H9 (cell line): ENCODE measurements around the gene RNF212. TPM values are rescaled to one million over a fixed set of nuclear protein-coding genes. Genes with fewer than 3 reads are reported as not detected.

ENCODE experiments used
- DNase-seq: peaks from one replicate; pipeline ENCODE4 v3.0.0-alpha.2; 2017
- H2AFZ ChIP-seq: one replicate; pipeline ENCODE4 v1.6.1; 2013; ENCODE audit warnings: mild to moderate bottlenecking, low read length, control low read depth, moderate library complexity
- H2AK5ac ChIP-seq: 2 replicates; pipeline ENCODE4 v1.6.1; 2013; ENCODE audit warnings: low read length, control low read depth, mixed read lengths; ENCODE audit not compliant: insufficient read length
- H2BK120ac ChIP-seq: one replicate; pipeline ENCODE4 v1.6.1; 2013; ENCODE audit warnings: low read depth, mild to moderate bottlenecking, low read length, control low read depth, inconsistent platforms; ENCODE audit not compliant: poor library complexity, severe bottlenecking
- H2BK12ac ChIP-seq: 2 replicates; pipeline ENCODE4 v1.6.1; 2013; ENCODE audit warnings: low read length, control low read depth, mixed read lengths, low read depth; ENCODE audit not compliant: insufficient read length
- H2BK15ac ChIP-seq: 2 replicates; pipeline ENCODE4 v1.6.1; 2013; ENCODE audit warnings: low read depth, low read length, control low read depth
- H2BK20ac ChIP-seq: one replicate; pipeline ENCODE4 v1.6.1; 2013; ENCODE audit warnings: low read depth, mild to moderate bottlenecking, low read length, control low read depth, inconsistent platforms; ENCODE audit not compliant: poor library complexity, severe bottlenecking
- H2BK5ac ChIP-seq: 2 replicates; pipeline ENCODE4 v1.6.1; 2013; ENCODE audit warnings: low read length, control low read depth, mixed read lengths; ENCODE audit not compliant: insufficient read length
- H3K14ac ChIP-seq: 2 replicates; pipeline ENCODE4 v1.6.1; 2013; ENCODE audit warnings: low read length, control low read depth; ENCODE audit not compliant: insufficient read depth
- H3K18ac ChIP-seq: 2 replicates; pipeline ENCODE4 v1.6.1; 2013; ENCODE audit warnings: low read depth, mild to moderate bottlenecking, mixed read lengths, low read length, control low read depth; ENCODE audit not compliant: insufficient read length
- H3K23ac ChIP-seq: 2 replicates; pipeline ENCODE4 v1.6.1; 2013; ENCODE audit warnings: low read length, control low read depth, mixed read lengths, low read depth; ENCODE audit not compliant: insufficient read length
- H3K23me2 ChIP-seq: 2 replicates; pipeline ENCODE4 v1.6.1; 2013; ENCODE audit warnings: low read depth, mild to moderate bottlenecking, mixed read lengths, low read length, control low read depth; ENCODE audit not compliant: insufficient read length, poor library complexity, severe bottlenecking
- H3K27ac ChIP-seq: 2 replicates; pipeline ENCODE4 v1.5.1; 2013; ENCODE audit warnings: low read length, control low read depth, mixed read lengths, low read depth; ENCODE audit not compliant: insufficient read length
- H3K27me3 ChIP-seq: 2 replicates; pipeline ENCODE4 v1.6.1; 2013; ENCODE audit warnings: low read length, control low read depth, inconsistent platforms; ENCODE audit not compliant: insufficient read depth
- H3K4ac ChIP-seq: 2 replicates; pipeline ENCODE4 v1.6.1; 2013; ENCODE audit warnings: low read depth, mild to moderate bottlenecking, control low read depth, inconsistent platforms, low read length, moderate library complexity
- H3K4me1 ChIP-seq: 2 replicates; pipeline ENCODE4 v1.6.1; 2013; ENCODE audit warnings: low read length, control low read depth, inconsistent platforms; ENCODE audit not compliant: insufficient read depth
- H3K4me2 ChIP-seq: 2 replicates; pipeline ENCODE4 v1.6.1; 2013; ENCODE audit warnings: low read length, control low read depth, mixed read lengths; ENCODE audit not compliant: insufficient read length, insufficient read depth
- H3K56ac ChIP-seq: 2 replicates; pipeline ENCODE4 v1.6.1; 2013; ENCODE audit warnings: low read depth, mild to moderate bottlenecking, mixed read lengths, low read length, control low read depth; ENCODE audit not compliant: insufficient read length
- H3K79me1 ChIP-seq: 2 replicates; pipeline ENCODE4 v1.6.1; 2013; ENCODE audit warnings: low read depth, mild to moderate bottlenecking, moderate library complexity, low read length, control low read depth, inconsistent platforms; ENCODE audit not compliant: insufficient read depth, poor library complexity, severe bottlenecking
- H3K79me2 ChIP-seq: 2 replicates; pipeline ENCODE4 v1.6.1; 2013; ENCODE audit warnings: low read length, control low read depth, inconsistent platforms; ENCODE audit not compliant: insufficient read depth
- H3K9ac ChIP-seq: 2 replicates; pipeline ENCODE4 v1.6.1; 2013; ENCODE audit warnings: low read length, control low read depth, mixed read lengths; ENCODE audit not compliant: insufficient read length; ENCODE audit errors: extremely low read depth
- H3K9me3 ChIP-seq: one replicate; pipeline ENCODE4 v1.6.1; 2013; ENCODE audit warnings: low read depth, low read length, inconsistent platforms; ENCODE audit not compliant: control insufficient read depth
- H3T11ph ChIP-seq: one replicate; pipeline ENCODE4 v1.6.1; 2013; ENCODE audit warnings: mild to moderate bottlenecking, low read length, control low read depth, inconsistent platforms
- H4K20me1 ChIP-seq: one replicate; pipeline ENCODE4 v1.6.1; 2013; ENCODE audit not compliant: control insufficient read depth, insufficient read length, insufficient read depth
- H4K5ac ChIP-seq: 2 replicates; pipeline ENCODE4 v1.6.1; 2013; ENCODE audit warnings: low read depth, mild to moderate bottlenecking, mixed read lengths, low read length, control low read depth; ENCODE audit not compliant: insufficient read length
- H4K8ac ChIP-seq: replicated peaks from 2 replicates; pipeline ENCODE4 v1.6.1; 2013; ENCODE audit warnings: low read length, control low read depth, mixed read lengths, low read depth; ENCODE audit not compliant: insufficient read length
- H4K91ac ChIP-seq: 2 replicates; pipeline ENCODE4 v1.6.1; 2013; ENCODE audit warnings: low read depth, mild to moderate bottlenecking, moderate library complexity, mixed read lengths, low read length, control low read depth; ENCODE audit not compliant: insufficient read length
- H3K27ac Mint-ChIP-seq, 3 experiments: 2 replicates in 2 of 3; 3 replicates in 1 of 3; pipeline ENCODE4 v1.8.0; 2020 to 2021; ENCODE audit warnings: mixed read lengths in 3 of 3, mild to moderate bottlenecking in 1 of 3, moderate library complexity in 1 of 3
- H3K27me3 Mint-ChIP-seq: 2 replicates; pipeline ENCODE4 v1.8.0; 2021; ENCODE audit warnings: low read depth, mild to moderate bottlenecking, moderate library complexity, mixed read lengths
- H3K36me3 Mint-ChIP-seq, 3 experiments: 2 replicates in 2 of 3; 3 replicates in 1 of 3; pipeline ENCODE4 v1.8.0; 2020 to 2021; ENCODE audit warnings: low read depth in 3 of 3, mixed read lengths in 3 of 3; ENCODE audit not compliant: insufficient read depth in 1 of 3
- H3K4me1 Mint-ChIP-seq, 2 experiments: 2 replicates each; pipeline ENCODE4 v1.8.0; 2020; ENCODE audit warnings: mixed read lengths in 2 of 2
- H3K4me3 Mint-ChIP-seq, 2 experiments: 2 replicates in 1 of 2; 3 replicates in 1 of 2; pipeline ENCODE4 v1.8.0; 2020 to 2021; ENCODE audit warnings: mild to moderate bottlenecking in 2 of 2, mixed read lengths in 2 of 2, moderate library complexity in 1 of 2
- H3K9me3 Mint-ChIP-seq, 2 experiments: 2 replicates in 1 of 2; 3 replicates in 1 of 2; pipeline ENCODE4 v1.8.0; 2020; ENCODE audit warnings: mild to moderate bottlenecking in 2 of 2, mixed read lengths in 2 of 2, moderate library complexity in 1 of 2
- WGBS: extraction: QIAGEN DNeasy Blood & Tissue Kit; methylation state at CpG from one replicate; pipeline ENCODE4 v1.1.7; 2013; ENCODE audit warnings: missing lambda C conversion rate, low lambda C conversion rate, mixed read lengths; ENCODE audit not compliant: insufficient read length; ENCODE audit errors: extremely low coverage; 5-methylcytosine and 5-hydroxymethylcytosine counted together
- total RNA-seq: library from RNA; stranded (reverse); gene quantifications from 2 replicates; pipeline ENCODE4 v1.2.1, GENCODE V29; 2021
- TF ChIP-seq, protein P1 (sequence below): fragments of 200-600 bp; sonication (generic); conservative IDR thresholded peaks from 3 replicates; pipeline ENCODE4 v1.8.0; 2021; ENCODE audit warnings: antibody characterized with exemption, mild to moderate bottlenecking

The RNF212 gene
- total RNA-seq, 1 experiment from 2014 or later: 3.0 TPM

DNA sequence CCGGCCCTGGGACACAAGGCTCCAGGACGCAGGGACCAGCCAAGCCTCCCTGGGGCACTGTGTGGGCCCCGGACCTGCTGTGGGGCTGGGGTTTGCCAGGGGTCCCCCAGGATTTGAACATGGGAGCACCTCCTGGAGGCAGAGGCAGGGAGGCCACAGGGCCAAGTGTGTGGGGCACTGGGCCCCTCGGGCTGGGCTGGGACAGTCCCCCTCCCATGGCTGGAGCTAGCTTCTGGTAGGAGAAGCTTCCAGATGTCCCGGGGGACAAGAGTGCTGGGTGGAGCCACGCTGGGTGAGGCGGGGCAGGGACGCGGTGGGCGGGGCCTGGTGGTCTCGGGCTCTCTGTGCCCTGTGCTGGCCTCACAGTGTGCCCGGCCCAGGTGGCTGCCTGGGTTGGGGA lies 83.3 kb downstream of the RNF212 start:
- Histone ChIP-seq H2BK20ac (no peak overlapping the region), H4K5ac (no peak overlapping the region), H4K91ac (no peak overlapping the region), H2BK120ac (no peak overlapping the region), H3K14ac (no peak overlapping the region), H4K8ac (no peak overlapping the region), H3K18ac (no peak overlapping the region), H3K27me3 (no peaks in the 10 kb centered on the region), H4K20me1 (no peaks in the 10 kb centered on the region), H3K4me1 (no peaks in the 10 kb centered on the region; the same call in 1 of the 2 replicates), H3K4me2 (no peak overlapping the region), H3K4ac (no peak overlapping the region), H3K9me3 (no peaks in the 10 kb centered on the region), H2AK5ac (no peak overlapping the region), H3K79me1 (no peaks in the 10 kb centered on the region), H2BK5ac (no peak overlapping the region), H3K9ac (no peak overlapping the region), H3K23ac (no peak overlapping the region), H2BK12ac (no peak overlapping the region), H3K56ac (no peak overlapping the region), H2BK15ac (no peak overlapping the region), H2AFZ (no peak overlapping the region), H3K23me2 (no peaks in the 10 kb centered on the region), H3K27ac (no peak overlapping the region), H3K79me2 (no peaks in the 10 kb centered on the region), H3T11ph (no peak overlapping the region)
- no peak overlapping the region for H3K27ac Mint-ChIP-seq
- peaks cover 0 to 2% of the 10 kb centered on the region in 2 experiments; a peak in 1 of 5 replicates for H3K9me3 Mint-ChIP-seq
- no CpG with 5 or more reads among the region's 12 CpGs for WGBS
- TF ChIP-seq, protein P1, sequence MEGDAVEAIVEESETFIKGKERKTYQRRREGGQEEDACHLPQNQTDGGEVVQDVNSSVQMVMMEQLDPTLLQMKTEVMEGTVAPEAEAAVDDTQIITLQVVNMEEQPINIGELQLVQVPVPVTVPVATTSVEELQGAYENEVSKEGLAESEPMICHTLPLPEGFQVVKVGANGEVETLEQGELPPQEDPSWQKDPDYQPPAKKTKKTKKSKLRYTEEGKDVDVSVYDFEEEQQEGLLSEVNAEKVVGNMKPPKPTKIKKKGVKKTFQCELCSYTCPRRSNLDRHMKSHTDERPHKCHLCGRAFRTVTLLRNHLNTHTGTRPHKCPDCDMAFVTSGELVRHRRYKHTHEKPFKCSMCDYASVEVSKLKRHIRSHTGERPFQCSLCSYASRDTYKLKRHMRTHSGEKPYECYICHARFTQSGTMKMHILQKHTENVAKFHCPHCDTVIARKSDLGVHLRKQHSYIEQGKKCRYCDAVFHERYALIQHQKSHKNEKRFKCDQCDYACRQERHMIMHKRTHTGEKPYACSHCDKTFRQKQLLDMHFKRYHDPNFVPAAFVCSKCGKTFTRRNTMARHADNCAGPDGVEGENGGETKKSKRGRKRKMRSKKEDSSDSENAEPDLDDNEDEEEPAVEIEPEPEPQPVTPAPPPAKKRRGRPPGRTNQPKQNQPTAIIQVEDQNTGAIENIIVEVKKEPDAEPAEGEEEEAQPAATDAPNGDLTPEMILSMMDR: no peak
- peaks cover 8 to 12% (median 11%) of the 10 kb centered on the region in 3 experiments; a peak in 6 of 7 replicates for H3K36me3 Mint-ChIP-seq
- peak; percentile 72 for DNase-seq
- H3K4me3 Mint-ChIP-seq: no peak overlapping the region
- H3K4me1 Mint-ChIP-seq: peaks cover 0 to 4% of the 10 kb centered on the region in 2 experiments; a peak in 1 of 4 replicates
- no peaks in the 10 kb centered on the region for H3K27me3 Mint-ChIP-seq
